MCF 10A (cell line): Measurements from ENCODE around the gene BAIAP2L1. TPM values are rescaled to one million over a fixed set of nuclear protein-coding genes. Genes with fewer than 3 reads are reported as not detected.
A peak's percentile ranks its signal among the peaks of the same experiment; 100 is the strongest.

Experiments used
- BruUV-seq: library from RNA; stranded (reverse); fragments of 400-500 nt; replicated peaks from 2 replicates; lab custom pipeline; 2021; lab: Mats Ljungman, UMichigan
- CTCF ChIA-PET: fragments of 300-600 bp; sonication (Branson Sonifier 250); formaldehyde crosslinking; extraction: SDS; loops from one replicate; lab custom pipeline; 2021; ENCODE audit warnings: antibody characterized with exemption, inconsistent platforms; lab: Yijun Ruan, JAX
- POLR2A ChIA-PET: fragments of 300-600, 350-650 bp; sonication (Branson Sonifier 250); formaldehyde crosslinking; extraction: SDS; loops from one replicate; lab custom pipeline; 2020; ENCODE audit warnings: antibody characterized with exemption, inconsistent platforms; lab: Yijun Ruan, JAX
- DNase-seq: peaks from one replicate; pipeline ENCODE4 v3.0.0-alpha.2; 2018; ENCODE audit not compliant: unreplicated experiment
- H3K27ac Mint-ChIP-seq: one replicate; pipeline ENCODE4 v1.8.0; 2022; ENCODE audit warnings: mild to moderate bottlenecking, low read depth, mixed read lengths; ENCODE audit not compliant: unreplicated experiment
- H3K27me3 Mint-ChIP-seq: one replicate; pipeline ENCODE4 v1.8.0; 2022; ENCODE audit warnings: mixed read lengths; ENCODE audit not compliant: insufficient read depth, unreplicated experiment
- H3K36me3 Mint-ChIP-seq: one replicate; pipeline ENCODE4 v1.8.0; 2022; ENCODE audit warnings: mild to moderate bottlenecking, moderate library complexity, mixed read lengths; ENCODE audit not compliant: insufficient read depth, unreplicated experiment
- H3K4me1 Mint-ChIP-seq: one replicate; pipeline ENCODE4 v1.8.0; 2022; ENCODE audit warnings: mixed read lengths; ENCODE audit not compliant: insufficient read depth, unreplicated experiment
- H3K4me3 Mint-ChIP-seq: one replicate; pipeline ENCODE4 v1.8.0; 2022; ENCODE audit warnings: mild to moderate bottlenecking, moderate library complexity, mixed read lengths; ENCODE audit not compliant: unreplicated experiment
- H3K9me3 Mint-ChIP-seq: one replicate; pipeline ENCODE4 v1.8.0; 2022; ENCODE audit warnings: mixed read lengths; ENCODE audit not compliant: unreplicated experiment
- CTCF ChIP-seq: fragments of 200-600 bp; IDR thresholded peaks from one replicate; pipeline ENCODE4 v1.8.0; 2022; ENCODE audit warnings: antibody characterized with exemption, mild to moderate bottlenecking; ENCODE audit not compliant: unreplicated experiment
- intact Hi-C: fragments of 100-400 bp; cut with micrococcal nuclease; formaldehyde crosslinking; loops from 2 replicates; pipeline ENCODE4 v1.14.1; 2022
- total RNA-seq: library from RNA; stranded (reverse); gene quantifications from 2 replicates; pipeline ENCODE4 v1.2.3, GENCODE V29; 2022

BAIAP2L1 gene
- total RNA-seq, 1 experiment from 2014 or later, result 60.2 TPM

GRCh38 chr7:98254951-98255610 lies 145.8 kb downstream of the BAIAP2L1 start:
- TSS peak; percentile 6 for BruUV-seq
- POLR2A ChIA-PET, result no interaction called here
- TF ChIP-seq CTCF, result no peak
- no peak overlapping the region for H3K4me3 Mint-ChIP-seq
- CTCF ChIA-PET, result no interaction called here
- no peak overlapping the region for H3K27ac Mint-ChIP-seq
- H3K36me3 Mint-ChIP-seq, result peaks cover 14% of the 10 kb centered on the region
- intact Hi-C loops, result no loop called here
- H3K9me3 Mint-ChIP-seq, result no peaks in the 10 kb centered on the region
- DNase-seq, result no peak
- no peaks in the 10 kb centered on the region for H3K27me3 Mint-ChIP-seq
- H3K4me1 Mint-ChIP-seq, result peaks cover 5% of the 10 kb centered on the region

GRCh38 chr7:98254516-98254915 lies 146.4 kb downstream of the BAIAP2L1 start:
- CTCF ChIA-PET, result no interaction called here
- no TSS peak for BruUV-seq

GRCh38 chr7:98252425-98253054 lies 148.3 kb downstream of the BAIAP2L1 start:
- Mint-ChIP-seq H3K27me3 (no peaks in the 10 kb centered on the region), H3K27ac (peak overlapping the region; percentile 96), H3K4me3 (peak overlapping the region; percentile 100), H3K36me3 (peaks cover 14% of the 10 kb centered on the region), H3K9me3 (no peaks in the 10 kb centered on the region), H3K4me1 (peaks cover 5% of the 10 kb centered on the region)
- ChIA-PET CTCF (interaction anchor here (0.5 to 1.1 kb wide), 3 partner anchors 15 to 525 kb away, joined by 3 read pairs; no protein-coding TSS in a partner anchor), POLR2A (interaction anchor here (0.7 to 3.5 kb wide), 11 partner anchors 15 to 182 kb away, joined by 3 to 16 read pairs (median 4); partner anchors contain the start of gene BAIAP2L1)
- BruUV-seq, result TSS peak; percentile 48
- intact Hi-C loops, result no loop called here
- DNase-seq, result no peak
- no peak for TF ChIP-seq CTCF

More at GRCh38 chr7:98254516-98254915, 146.4 kb downstream of the BAIAP2L1 start:
- peaks cover 14% of the 10 kb centered on the region for H3K36me3 Mint-ChIP-seq
- TF ChIP-seq CTCF, result no peak
- H3K4me1 Mint-ChIP-seq, result peaks cover 5% of the 10 kb centered on the region
- H3K9me3 Mint-ChIP-seq, result no peaks in the 10 kb centered on the region
- DNase-seq, result no peak
- no peak overlapping the region for H3K27ac Mint-ChIP-seq
- POLR2A ChIA-PET, result no interaction called here
- intact Hi-C loops, result no loop called here
- H3K27me3 Mint-ChIP-seq, result no peaks in the 10 kb centered on the region
- no peak overlapping the region for H3K4me3 Mint-ChIP-seq
